Endothelial cell of umbilical vein (primary cell): ENCODE measurements around the gene ARHGAP30. TPM values are rescaled to one million over a fixed set of nuclear protein-coding genes. Genes with fewer than 3 reads are reported as not detected.

Experiments used
- BruUV-seq: library from RNA; stranded (reverse); fragments of 400-500 nt; replicated peaks from 2 replicates; lab custom pipeline; 2021; lab: Mats Ljungman, UMichigan
- CTCF ChIA-PET: fragments of 300-600, 350-600 bp; sonication (Branson Sonifier 250); formaldehyde crosslinking; loops from one replicate; lab custom pipeline; 2021; ENCODE audit warnings: antibody characterized with exemption, inconsistent platforms; lab: Charles Lee
- POLR2A ChIA-PET: fragments of 300-600, 350-600 bp; sonication (Branson Sonifier 250); formaldehyde crosslinking; loops from one replicate; lab custom pipeline; 2021; ENCODE audit warnings: antibody characterized with exemption, inconsistent platforms; lab: Charles Lee
- DNase-seq: peaks from one replicate; pipeline ENCODE4 v3.0.0-alpha.2; 2011; ENCODE audit warnings: low read depth, low spot score
- FAIRE-seq: peaks from 2 replicates; lab custom pipeline; 2011; peaks lifted over from hg19 to GRCh38; lab: Jason Lieb, UNC
- H2AFZ ChIP-seq: 2 replicates; pipeline ENCODE4 v1.6.0; 2012; ENCODE audit warnings: low read depth, low read length, control low read depth, inconsistent platforms
- H3K27ac ChIP-seq: 2 replicates; pipeline ENCODE4 v1.5.1; 2011; ENCODE audit warnings: low read depth, mild to moderate bottlenecking, control low read depth, low read length, moderate library complexity; ENCODE audit not compliant: insufficient read depth
- H3K27me3 ChIP-seq, 2 experiments: 2 replicates each; pipeline versions ENCODE4 v1.6.0 to v1.6.1; 2011; ENCODE audit warnings: low read length in 2 of 2, mixed read lengths in 1 of 2; ENCODE audit not compliant: control insufficient read depth in 2 of 2, insufficient read depth in 2 of 2
- H3K36me3 ChIP-seq, 2 experiments: 2 replicates in 1 of 2; 3 replicates in 1 of 2; pipeline ENCODE4 v1.5.1; 2011; ENCODE audit warnings: low read length in 2 of 2, mild to moderate bottlenecking in 1 of 2, moderate library complexity in 1 of 2; ENCODE audit not compliant: control insufficient read depth in 2 of 2, insufficient read depth in 2 of 2; ENCODE audit errors: extremely low read depth in 1 of 2
- H3K4me1 ChIP-seq: 3 replicates; pipeline ENCODE4 v1.5.1; 2011; ENCODE audit warnings: mild to moderate bottlenecking, low read length; ENCODE audit not compliant: control insufficient read depth, insufficient read depth; ENCODE audit errors: extremely low read depth
- H3K4me2 ChIP-seq: 2 replicates; pipeline ENCODE4 v1.6.1; 2011; ENCODE audit warnings: low read length, control low read depth, mixed read lengths; ENCODE audit not compliant: insufficient read depth
- H3K4me3 ChIP-seq, 3 experiments: fragments of 200-600 bp in 1 of 3; sonication (generic), shearing (Covaris generic) in 1 of 3; replicated peaks in 1 of 3; 2 replicates each; pipeline ENCODE4 v1.5.1; 2011 to 2016; ENCODE audit warnings: control low read depth in 3 of 3, low read length in 3 of 3, mild to moderate bottlenecking in 2 of 3, inconsistent platforms in 1 of 3, low read depth in 1 of 3, moderate library complexity in 1 of 3; ENCODE audit not compliant: insufficient read depth in 1 of 3
- H3K79me2 ChIP-seq: 2 replicates; pipeline ENCODE4 v1.6.0; 2012; ENCODE audit warnings: low read length, inconsistent platforms; ENCODE audit not compliant: control insufficient read depth, insufficient read depth
- H3K9ac ChIP-seq: replicated peaks from 2 replicates; pipeline ENCODE3; 2011; ENCODE audit warnings: low read length, control low read depth; ENCODE audit not compliant: insufficient read depth; ENCODE audit errors: extremely low read depth
- H3K9me1 ChIP-seq: replicated peaks from 3 replicates; pipeline ENCODE4 v1.6.0; 2011; ENCODE audit warnings: mild to moderate bottlenecking, low read length; ENCODE audit not compliant: control insufficient read depth, insufficient read depth; ENCODE audit errors: extremely low read depth
- H3K9me3 ChIP-seq: replicated peaks from 2 replicates; pipeline ENCODE4 v1.5.1; 2012; ENCODE audit warnings: low read length, inconsistent platforms; ENCODE audit not compliant: control insufficient read depth, insufficient read depth
- H4K20me1 ChIP-seq: replicated peaks from 2 replicates; pipeline ENCODE3; 2011; ENCODE audit warnings: mild to moderate bottlenecking, low read length; ENCODE audit not compliant: control insufficient read depth, insufficient read depth; ENCODE audit errors: extremely low read depth
- CTCF ChIP-seq, 2 donors: IDR thresholded peaks; 1 replicate in 1 of 2; 2 replicates in 1 of 2; pipeline ENCODE4 v1.5.1; 2011; ENCODE audit warnings: low read length in 2 of 2, mild to moderate bottlenecking in 2 of 2, moderate library complexity in 2 of 2, control low read depth in 1 of 2, inconsistent platforms in 1 of 2, low read depth in 1 of 2; ENCODE audit not compliant: insufficient read depth in 1 of 2; ENCODE audit errors: extremely low read depth in 1 of 2
- EZH2 ChIP-seq: IDR thresholded peaks from 2 replicates; pipeline ENCODE4 v1.6.1; 2012; ENCODE audit warnings: borderline replicate concordance, low read depth, mild to moderate bottlenecking, moderate library complexity, low read length, inconsistent platforms; ENCODE audit not compliant: severe bottlenecking
- FOS ChIP-seq: IDR thresholded peaks from 2 replicates; pipeline ENCODE4 v1.6.1; 2011; ENCODE audit warnings: mild to moderate bottlenecking, low read length, moderate library complexity, borderline replicate concordance; ENCODE audit not compliant: insufficient read depth
- GATA2 ChIP-seq: IDR thresholded peaks from 2 replicates; pipeline ENCODE4 v1.7.0; 2011; ENCODE audit warnings: low read depth, mild to moderate bottlenecking, moderate library complexity, mixed read lengths, low read length; ENCODE audit not compliant: insufficient read length, insufficient read depth
- JUN ChIP-seq: IDR thresholded peaks from 2 replicates; pipeline ENCODE4 v1.6.1; 2011; ENCODE audit warnings: borderline replicate concordance, low read depth; ENCODE audit not compliant: insufficient read length, insufficient read depth
- MAX ChIP-seq: IDR thresholded peaks from 2 replicates; pipeline ENCODE4 v1.6.1; 2011; ENCODE audit not compliant: insufficient read depth, insufficient read length
- MYC ChIP-seq: IDR thresholded peaks from one replicate; pipeline ENCODE4 v1.6.1; 2011; ENCODE audit warnings: mild to moderate bottlenecking, low read depth, low read length
- POLR2A ChIP-seq: IDR thresholded peaks from 2 replicates; pipeline ENCODE4 v1.6.1; 2012; ENCODE audit warnings: low read depth, mild to moderate bottlenecking, control low read depth, low read length
- POLR2AphosphoS5 ChIP-seq: IDR thresholded peaks from 2 replicates; pipeline ENCODE4 v1.6.1; 2012; ENCODE audit warnings: low read depth, mild to moderate bottlenecking, control low read depth, low read length, moderate library complexity; ENCODE audit not compliant: insufficient read depth
- dilution Hi-C: fragments of 300-500 bp; cut with MboI; formaldehyde crosslinking; loops from one replicate; pipeline ENCODE4 v1.15.0; 2019; ENCODE audit warnings: low sequenced_read_pairs; ENCODE audit not compliant: extremely low pct_ligation_motif_present
- intact Hi-C: fragments of 100-400 bp; cut with micrococcal nuclease; formaldehyde crosslinking; loops from one replicate; pipeline ENCODE4 v1.10.0; 2022
- polyA plus RNA-seq, 4 experiments: library from polyadenylated mRNA; depleted of rRNA in 3 of 4; stranded (reverse) in 3 of 4; unstranded in 1 of 4; fragments of >200 nt; gene quantifications; 2 replicates each; pipeline versions ENCODE4 v1.2.1 to v1.2.3, GENCODE V29; 2011 to 2012; ENCODE audit warnings: missing spikeins in 1 of 4
- total RNA-seq: library from RNA; stranded (reverse); gene quantifications from 2 replicates; pipeline ENCODE4 v1.2.3, GENCODE V29; 2021

Gene ARHGAP30
- total and polyA plus RNA-seq, 2 donors (not counting 3 experiments of a cell fraction or from before 2014, with no cell fraction given), result not detected

- FAIRE-seq (no peak), DNase-seq (no peak)
- peaks cover 18% of the 10 kb centered on the region for H3K4me1 ChIP-seq
- TF ChIP-seq CTCF (IDR thresholded peaks at IDR 0.05; ENCODE audit: extremely low read depth in 1 of 2, insufficient read depth in 1 of 2, low read depth in 1 of 2, low read length in 2 of 2), result no peak
- TF ChIP-seq EZH2, result no peak
- TF ChIP-seq MYC, result no peak
- TF ChIP-seq FOS, result no peak
- TF ChIP-seq JUN, result no peak
- TF ChIP-seq POLR2A, result no peak
- TF ChIP-seq MAX, result no peak
- TF ChIP-seq POLR2AphosphoS5, result no peak
- TF ChIP-seq GATA2, result no peak
- H3K27ac ChIP-seq, result no peak overlapping the region
- H3K4me3 ChIP-seq, result no peak overlapping the region
- peaks cover 30% of the 10 kb centered on the region for H3K79me2 ChIP-seq
- POLR2A ChIA-PET, result no interaction called here
- no peaks in the 10 kb centered on the region for H3K9me1 ChIP-seq
- H3K9ac ChIP-seq, result no peak overlapping the region
- H3K36me3 ChIP-seq, result no peaks in the 10 kb centered on the region
- CTCF ChIA-PET, result interaction anchor here (0.5 to 3.9 kb wide), 3 partner anchors 11 to 124 kb away, joined by 3 to 25 read pairs (median 3); partner anchors contain the start of gene DEDD
- no peak overlapping the region for H3K4me2 ChIP-seq
- H2AFZ ChIP-seq, result no peak overlapping the region
- H3K27me3 ChIP-seq, result no peaks in the 10 kb centered on the region
- no peaks in the 10 kb centered on the region for H3K9me3 ChIP-seq
- intact Hi-C loops (no loop called here), dilution Hi-C loops (no loop called here)
- no TSS peak for BruUV-seq
- H4K20me1 ChIP-seq, result no peaks in the 10 kb centered on the region
Measured at GRCh38 chr1:161008869-161009510, 60.7 kb downstream of the ARHGAP30 start.
